Prostate gland (tissue), 2 donors: ENCODE data around the gene CCDC92B. TPM values are rescaled to one million over a fixed set of nuclear protein-coding genes. Genes with fewer than 3 reads are reported as not detected.

Source experiments
- DNase-seq: peaks from one replicate; pipeline ENCODE4 v3.0.0-alpha.2; 2019; ENCODE audit warnings: low spot score
- H3K27ac ChIP-seq, 2 donors: fragments of 200-600 bp; sonication (generic); 2 replicates each; pipeline ENCODE4 v1.5.1; 2017 to 2019
- H3K27me3 ChIP-seq: fragments of 200-600 bp; sonication (generic); replicated peaks from 2 replicates; pipeline ENCODE4 v1.5.1; 2019; ENCODE audit not compliant: insufficient read depth
- H3K36me3 ChIP-seq, 2 donors: fragments of 200-600 bp; sonication (generic); 1 replicate in 1 of 2; 2 replicates in 1 of 2; pipeline versions ENCODE4 v1.5.1 to v1.8.1; 2017 to 2019
- H3K4me1 ChIP-seq: fragments of 200-600 bp; sonication (generic); replicated peaks from 2 replicates; pipeline ENCODE4 v1.5.1; 2019
- H3K4me3 ChIP-seq, 2 donors: fragments of 200-600 bp; sonication (generic); 2 replicates each; pipeline ENCODE4 v1.5.1; 2017 to 2019
- H3K9me3 ChIP-seq: fragments of 200-600 bp; sonication (generic); 2 replicates; pipeline ENCODE4 v1.5.1; 2017
- POLR2A ChIP-seq: fragments of 450-650 bp; IDR thresholded peaks from one replicate; pipeline ENCODE4 v1.6.1; 2016; ENCODE audit warnings: antibody characterized with exemption, mild to moderate bottlenecking
- POLR2AphosphoS5 ChIP-seq: sonication (generic); formaldehyde crosslinking; IDR thresholded peaks from one replicate; pipeline ENCODE4 v1.6.1; 2017; ENCODE audit warnings: antibody characterized with exemption
- WGBS: methylation state at CpG from one replicate; pipeline ENCODE4 v1.1.5; 2018; 5-methylcytosine and 5-hydroxymethylcytosine counted together
- intact Hi-C: fragments of 100-400 bp; cut with DNase I; formaldehyde crosslinking; loops from one replicate; pipeline ENCODE4 v1.14.2; 2022
- total RNA-seq, 2 donors: library from RNA; depleted of rRNA; stranded (reverse); fragments of >200 nt; gene quantifications; one replicate each; pipeline ENCODE4 v1.1.0, GENCODE V29; 2016
- TF ChIP-seq, protein P1 (sequence below), 4 experiments: fragments of 200-600 bp in 2 of 4; fragments of 450-650 bp in 2 of 4; sonication (generic) in 2 of 4; IDR thresholded peaks; 1 replicate in 3 of 4; 2 replicates in 1 of 4; pipeline ENCODE4 v1.5.1; 2016 to 2019; ENCODE audit warnings: antibody characterized with exemption in 4 of 4, mild to moderate bottlenecking in 2 of 4, moderate library complexity in 2 of 4

CCDC92B gene
- total RNA-seq, 2 donors from 2014 or later, result 1.9 TPM; not detected in 1

- no peak for DNase-seq
- H3K36me3 ChIP-seq, result no peaks in the 10 kb centered on the region
- no peaks in the 10 kb centered on the region for H3K9me3 ChIP-seq
- no peaks in the 10 kb centered on the region for H3K4me1 ChIP-seq
- TF ChIP-seq POLR2A (no peak), POLR2AphosphoS5 (no peak)
- TF ChIP-seq, protein P1, sequence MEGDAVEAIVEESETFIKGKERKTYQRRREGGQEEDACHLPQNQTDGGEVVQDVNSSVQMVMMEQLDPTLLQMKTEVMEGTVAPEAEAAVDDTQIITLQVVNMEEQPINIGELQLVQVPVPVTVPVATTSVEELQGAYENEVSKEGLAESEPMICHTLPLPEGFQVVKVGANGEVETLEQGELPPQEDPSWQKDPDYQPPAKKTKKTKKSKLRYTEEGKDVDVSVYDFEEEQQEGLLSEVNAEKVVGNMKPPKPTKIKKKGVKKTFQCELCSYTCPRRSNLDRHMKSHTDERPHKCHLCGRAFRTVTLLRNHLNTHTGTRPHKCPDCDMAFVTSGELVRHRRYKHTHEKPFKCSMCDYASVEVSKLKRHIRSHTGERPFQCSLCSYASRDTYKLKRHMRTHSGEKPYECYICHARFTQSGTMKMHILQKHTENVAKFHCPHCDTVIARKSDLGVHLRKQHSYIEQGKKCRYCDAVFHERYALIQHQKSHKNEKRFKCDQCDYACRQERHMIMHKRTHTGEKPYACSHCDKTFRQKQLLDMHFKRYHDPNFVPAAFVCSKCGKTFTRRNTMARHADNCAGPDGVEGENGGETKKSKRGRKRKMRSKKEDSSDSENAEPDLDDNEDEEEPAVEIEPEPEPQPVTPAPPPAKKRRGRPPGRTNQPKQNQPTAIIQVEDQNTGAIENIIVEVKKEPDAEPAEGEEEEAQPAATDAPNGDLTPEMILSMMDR (IDR thresholded peaks at IDR 0.05), result no peak
- no peak overlapping the region for H3K27ac ChIP-seq
- peaks cover 11% of the 10 kb centered on the region for H3K27me3 ChIP-seq
- intact Hi-C loops, result no loop called here
- WGBS, result 72% methylated on average over 6 of the region's 6 CpGs
- no peak overlapping the region for H3K4me3 ChIP-seq
These were observed 29.0 kb upstream of the CCDC92B start for GRCh38 chr17:2778489-2778888.

DNA sequence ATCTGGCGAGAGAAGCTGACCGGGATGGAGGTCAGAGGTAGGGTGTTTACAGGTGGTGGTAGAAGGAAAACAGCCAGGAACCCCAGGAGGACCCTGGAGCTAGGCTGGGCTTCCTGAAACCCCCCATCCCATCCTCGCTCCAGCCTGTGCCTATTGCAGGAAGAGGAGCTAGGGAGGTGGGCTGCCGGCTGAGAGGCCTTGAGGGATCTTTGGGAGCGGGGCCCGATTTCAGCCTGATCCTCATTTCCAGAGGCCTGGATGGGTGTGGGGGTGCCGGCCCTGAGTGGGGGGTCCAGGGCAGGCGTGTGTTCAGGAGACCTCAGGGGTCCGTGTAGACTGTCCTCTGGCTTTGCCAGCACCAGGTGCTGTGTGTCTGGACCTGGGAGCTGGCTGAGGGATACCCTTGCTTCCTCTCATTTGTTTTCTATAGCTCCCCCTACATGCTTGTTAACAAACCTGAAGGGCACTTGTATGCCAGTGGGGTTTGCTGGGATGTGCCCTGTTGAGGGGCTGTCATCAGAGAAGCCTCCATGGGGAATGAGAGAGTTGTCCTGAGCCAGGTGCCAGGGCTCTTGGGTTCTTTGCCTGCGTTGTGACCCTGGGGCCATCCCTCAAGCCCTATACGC is 27.9 kb upstream of the CCDC92B start:
- TF ChIP-seq POLR2A (no peak), POLR2AphosphoS5 (no peak)
- TF ChIP-seq, protein P1 (IDR thresholded peaks at IDR 0.05), result no peak
- no peak overlapping the region for H3K27ac ChIP-seq
- H3K27me3 ChIP-seq, result peaks cover 11% of the 10 kb centered on the region
- H3K4me1 ChIP-seq, result no peaks in the 10 kb centered on the region
- WGBS, result 35% methylated on average over 10 of the region's 11 CpGs
- no peaks in the 10 kb centered on the region for H3K9me3 ChIP-seq
- no peak overlapping the region for H3K4me3 ChIP-seq
- intact Hi-C loops, result no loop called here
- H3K36me3 ChIP-seq, result no peaks in the 10 kb centered on the region
- no peak for DNase-seq

DNA sequence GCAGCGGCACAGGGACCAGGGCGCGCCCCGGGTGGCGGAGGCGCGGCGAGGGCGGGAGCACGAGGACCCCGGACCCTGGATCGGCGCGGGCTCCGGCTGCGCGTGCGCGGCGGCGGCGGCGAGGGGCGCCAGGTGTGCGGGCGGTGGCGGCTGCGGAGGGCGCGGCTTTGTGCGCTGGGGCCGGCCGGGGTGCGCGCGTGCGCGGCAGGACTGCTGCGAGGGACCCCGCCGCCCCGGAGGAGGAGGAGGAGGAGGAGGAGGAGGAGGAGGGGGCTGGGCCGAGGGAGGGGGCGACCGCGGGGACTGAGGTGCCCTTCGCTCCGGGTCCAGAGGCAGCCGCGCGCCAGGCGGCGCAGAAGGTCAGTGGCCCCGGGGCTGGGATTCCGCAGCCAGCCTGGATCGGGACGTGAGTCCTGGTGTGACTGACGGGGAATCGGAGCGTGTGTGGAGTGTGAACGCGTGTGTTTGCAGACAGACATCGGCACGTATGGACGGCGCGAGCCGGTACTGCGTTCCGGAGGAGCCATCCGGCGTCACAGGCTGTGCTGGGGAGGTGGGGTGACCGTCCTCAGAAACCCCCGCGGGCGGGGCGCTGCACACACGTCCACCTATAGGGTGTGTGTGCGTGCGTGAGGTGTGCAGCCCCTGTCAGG is 27.3 kb upstream of the CCDC92B start:
- intact Hi-C loops, result no loop called here
- no peak overlapping the region for H3K27ac ChIP-seq
- DNase-seq, result no peak
- H3K27me3 ChIP-seq, result peaks cover 11% of the 10 kb centered on the region
- TF ChIP-seq POLR2AphosphoS5 (no peak), POLR2A (no peak)
- TF ChIP-seq, protein P1 (IDR thresholded peaks at IDR 0.05), result no peak
- H3K4me1 ChIP-seq, result no peaks in the 10 kb centered on the region
- H3K36me3 ChIP-seq, result no peaks in the 10 kb centered on the region
- H3K4me3 ChIP-seq, result peak overlapping the region; percentile 4 to 23
- WGBS, result under 1% methylated on average over 78 of the region's 80 CpGs
- no peaks in the 10 kb centered on the region for H3K9me3 ChIP-seq

GRCh38 chr17:2775206-2775605 is 25.8 kb upstream of the CCDC92B start:
- intact Hi-C loops, result no loop called here
- 77% methylated on average over 6 of the region's 6 CpGs for WGBS
- Histone ChIP-seq H3K9me3 (no peaks in the 10 kb centered on the region), H3K27ac (no peak overlapping the region), H3K4me1 (no peaks in the 10 kb centered on the region), H3K36me3 (no peaks in the 10 kb centered on the region), H3K27me3 (peaks cover 11% of the 10 kb centered on the region), H3K4me3 (no peak overlapping the region)
- TF ChIP-seq, protein P1 (IDR thresholded peaks at IDR 0.05), result no peak
- TF ChIP-seq POLR2A (no peak), POLR2AphosphoS5 (no peak)
- no peak for DNase-seq

DNA sequence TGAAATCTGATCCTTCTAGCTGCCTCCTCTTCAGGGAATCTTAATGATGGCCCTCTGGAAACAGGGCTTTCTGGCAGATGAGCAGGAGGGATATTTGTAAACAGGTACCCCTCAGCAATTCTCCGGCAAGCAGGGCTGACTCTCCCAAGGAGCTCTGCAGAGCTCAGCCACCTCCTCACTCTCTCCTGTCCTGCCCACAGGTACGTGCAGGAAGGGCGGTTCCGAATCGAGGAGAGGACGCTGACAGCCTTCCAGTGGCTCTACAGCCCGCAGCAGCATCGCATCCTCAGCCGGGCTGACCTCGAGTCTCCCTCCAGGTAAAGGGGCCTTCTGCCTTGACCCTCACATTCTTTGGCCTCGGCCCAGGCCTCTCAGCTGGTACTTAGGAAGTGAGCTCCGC is 20.7 kb upstream of the CCDC92B start:
- no peaks in the 10 kb centered on the region for H3K9me3 ChIP-seq
- WGBS, result 31% methylated on average over 12 of the region's 12 CpGs
- TF ChIP-seq POLR2AphosphoS5 (no peak), POLR2A (no peak)
- TF ChIP-seq, protein P1 (IDR thresholded peaks at IDR 0.05), result no peak
- intact Hi-C loops, result no loop called here
- H3K27ac ChIP-seq, result no peak overlapping the region
- H3K36me3 ChIP-seq, result no peaks in the 10 kb centered on the region
- peaks cover under 1% of the 10 kb centered on the region for H3K27me3 ChIP-seq
- H3K4me1 ChIP-seq, result no peaks in the 10 kb centered on the region
- DNase-seq, result no peak
- H3K4me3 ChIP-seq, result no peak overlapping the region
